Measurements from ENCODE around the gene GCAT.

GCAT gene

DNA sequence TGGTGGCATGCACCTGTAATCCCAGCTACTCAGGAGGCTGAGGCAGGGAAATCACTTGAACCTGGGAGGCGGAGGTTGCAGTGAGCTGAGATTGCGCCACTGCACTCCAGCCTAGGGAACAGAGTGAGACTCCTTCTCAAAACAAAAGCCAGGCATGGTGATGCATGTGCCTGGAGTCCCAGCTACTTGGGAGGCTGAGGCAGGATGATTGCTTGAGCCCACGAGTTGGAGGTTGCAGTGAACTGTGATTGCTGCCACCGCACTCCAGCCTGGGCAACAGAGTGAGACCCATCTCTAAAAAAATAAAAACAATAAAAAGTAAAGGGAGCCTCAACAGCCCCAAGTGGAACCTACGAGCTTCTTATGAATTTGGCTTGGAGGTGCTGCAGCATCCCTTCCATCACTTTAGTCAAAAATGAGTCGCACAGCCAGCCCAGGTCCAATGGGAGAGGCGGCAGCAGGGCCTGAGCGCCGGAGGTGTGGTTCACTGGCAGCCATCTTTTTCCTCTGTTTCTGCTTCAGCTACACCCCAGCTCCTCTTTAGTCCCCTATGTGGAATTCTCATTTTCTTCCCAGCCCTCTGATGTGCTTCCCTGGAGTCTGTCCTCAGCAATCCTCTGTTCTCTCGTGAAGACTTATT, 29.2 kb upstream of the GCAT start:
- Histone ChIP-seq H3K79me2 (ENCODE audit: insufficient read depth, low read length) (no peaks in the 10 kb centered on the region), H2AFZ (ENCODE audit: low read length) (no peak overlapping the region), H3F3A (ENCODE audit: insufficient read depth, low read length) (peaks cover 14% of the 10 kb centered on the region; the same call in 1 of the 2 replicates), H3K4me1 (ENCODE audit: insufficient read depth, low read length, severe bottlenecking) (peaks cover 21% of the 10 kb centered on the region), H3K27ac (ENCODE audit: low read depth, low read length, poor library complexity, severe bottlenecking) (no peak overlapping the region), H4K20me1 (ENCODE audit: insufficient read depth, low read length) (no peaks in the 10 kb centered on the region), H3K9ac (ENCODE audit: low read length) (no peak overlapping the region), H3K36me3 (ENCODE audit: insufficient read depth, low read length) (peaks cover 3% of the 10 kb centered on the region; the same call in 1 of the 2 replicates), H3K4me2 (ENCODE audit: low read length) (no peak overlapping the region), H3K9me2 (ENCODE audit: low read depth, low read length) (no peaks in the 10 kb centered on the region), H3K27me3 (ENCODE audit: insufficient read depth, low read length) (no peaks in the 10 kb centered on the region), H3K4me3 (ENCODE audit: low read depth, low read length, poor library complexity, severe bottlenecking) (no peak overlapping the region), H3K9me3 (ENCODE audit: low read length) (no peaks in the 10 kb centered on the region)
- TF ChIP-seq EZH2 (IDR thresholded peaks at IDR 0.05; ENCODE audit: borderline replicate concordance, low read length), result no peak
- TF ChIP-seq, protein P1, sequence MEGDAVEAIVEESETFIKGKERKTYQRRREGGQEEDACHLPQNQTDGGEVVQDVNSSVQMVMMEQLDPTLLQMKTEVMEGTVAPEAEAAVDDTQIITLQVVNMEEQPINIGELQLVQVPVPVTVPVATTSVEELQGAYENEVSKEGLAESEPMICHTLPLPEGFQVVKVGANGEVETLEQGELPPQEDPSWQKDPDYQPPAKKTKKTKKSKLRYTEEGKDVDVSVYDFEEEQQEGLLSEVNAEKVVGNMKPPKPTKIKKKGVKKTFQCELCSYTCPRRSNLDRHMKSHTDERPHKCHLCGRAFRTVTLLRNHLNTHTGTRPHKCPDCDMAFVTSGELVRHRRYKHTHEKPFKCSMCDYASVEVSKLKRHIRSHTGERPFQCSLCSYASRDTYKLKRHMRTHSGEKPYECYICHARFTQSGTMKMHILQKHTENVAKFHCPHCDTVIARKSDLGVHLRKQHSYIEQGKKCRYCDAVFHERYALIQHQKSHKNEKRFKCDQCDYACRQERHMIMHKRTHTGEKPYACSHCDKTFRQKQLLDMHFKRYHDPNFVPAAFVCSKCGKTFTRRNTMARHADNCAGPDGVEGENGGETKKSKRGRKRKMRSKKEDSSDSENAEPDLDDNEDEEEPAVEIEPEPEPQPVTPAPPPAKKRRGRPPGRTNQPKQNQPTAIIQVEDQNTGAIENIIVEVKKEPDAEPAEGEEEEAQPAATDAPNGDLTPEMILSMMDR (IDR thresholded peaks at IDR 0.05; ENCODE audit: low read length), result no peak

DNA sequence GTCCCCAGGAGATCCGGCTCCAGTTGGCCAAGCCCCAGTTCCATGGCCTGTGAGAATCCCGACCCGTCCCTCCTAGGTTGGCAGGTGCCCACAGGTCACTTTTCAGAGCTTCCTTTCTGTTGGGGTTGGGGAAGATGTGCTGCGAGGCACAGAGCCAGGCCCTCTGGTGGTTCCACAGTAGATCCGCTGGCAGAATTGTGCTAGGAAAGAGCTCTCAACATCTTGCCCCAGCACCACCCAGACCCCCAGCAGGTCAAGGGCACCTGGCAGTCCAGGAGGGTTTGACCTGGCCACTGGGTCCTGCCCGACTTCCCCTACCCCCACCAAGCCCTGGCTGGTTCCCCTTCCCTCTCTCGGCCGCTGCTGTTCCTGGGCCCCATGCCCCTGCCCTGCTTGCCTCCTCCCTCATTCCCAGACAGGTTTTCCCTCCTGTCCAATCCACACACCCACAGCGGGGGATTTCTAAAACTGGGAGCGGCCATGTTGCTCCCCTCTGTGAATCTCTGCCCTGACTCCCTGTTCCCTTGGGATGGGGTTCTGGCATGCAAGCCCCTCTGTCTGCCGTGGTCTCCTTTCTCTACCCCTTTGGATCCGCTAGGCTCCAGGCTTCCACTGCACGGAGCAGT, 26.2 kb upstream of the GCAT start:
- Histone ChIP-seq H3F3A (ENCODE audit: insufficient read depth, low read length) (peaks cover 9% of the 10 kb centered on the region; the same call in 1 of the 2 replicates), H3K27ac (ENCODE audit: low read depth, low read length, poor library complexity, severe bottlenecking) (no peak overlapping the region), H3K4me1 (ENCODE audit: insufficient read depth, low read length, severe bottlenecking) (peaks cover 28% of the 10 kb centered on the region)

DNA sequence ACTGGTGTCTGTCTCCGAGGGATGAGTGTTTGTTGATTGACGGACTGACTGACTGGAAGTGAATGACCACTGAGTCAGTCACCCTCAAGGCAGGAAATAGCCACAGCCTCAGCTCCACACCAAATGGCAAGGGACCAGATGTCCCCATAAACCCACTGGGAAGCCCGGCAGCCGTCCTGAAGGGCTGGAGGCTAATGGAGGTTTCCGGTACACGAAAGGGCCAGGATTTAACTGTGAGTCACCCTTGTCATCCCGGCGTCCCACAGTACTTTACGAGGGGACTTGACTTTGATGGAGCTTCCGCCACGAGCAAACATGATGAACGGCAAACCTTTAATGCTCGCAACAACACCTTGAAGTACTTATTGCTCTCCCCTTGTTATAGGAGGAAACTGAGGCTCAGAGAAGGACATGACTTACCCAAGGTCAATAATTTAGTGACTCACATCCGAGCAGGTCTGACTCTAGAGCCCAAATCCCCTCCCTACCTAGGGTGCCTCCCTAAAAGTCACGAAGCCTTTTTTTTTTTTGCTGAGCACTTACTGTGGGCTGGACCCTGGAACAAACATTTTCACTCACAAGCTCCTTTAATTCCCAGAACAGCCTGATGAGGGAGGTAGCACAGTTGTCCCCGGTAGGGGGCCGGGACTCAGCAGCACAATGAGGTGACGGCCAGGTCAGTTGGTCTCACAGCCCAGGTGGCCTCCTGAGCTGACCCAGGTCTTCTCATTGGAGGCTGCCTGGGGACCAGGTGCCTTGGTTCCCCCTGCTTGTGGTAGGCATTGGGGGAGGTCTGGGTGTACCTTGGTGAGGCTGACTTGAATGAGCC, 25.2 kb upstream of the GCAT start:
- Histone ChIP-seq H3K9ac (ENCODE audit: low read length) (no peak overlapping the region), H3K79me2 (ENCODE audit: insufficient read depth, low read length) (no peaks in the 10 kb centered on the region), H3K27ac (ENCODE audit: low read depth, low read length, poor library complexity, severe bottlenecking) (no peak overlapping the region), H3K36me3 (ENCODE audit: insufficient read depth, low read length) (no peaks in the 10 kb centered on the region), H3F3A (ENCODE audit: insufficient read depth, low read length) (no peaks in the 10 kb centered on the region), H3K9me2 (ENCODE audit: low read depth, low read length) (no peaks in the 10 kb centered on the region), H3K9me3 (ENCODE audit: low read length) (no peaks in the 10 kb centered on the region), H3K4me2 (ENCODE audit: low read length) (no peak overlapping the region), H4K20me1 (ENCODE audit: insufficient read depth, low read length) (no peaks in the 10 kb centered on the region), H3K4me3 (ENCODE audit: low read depth, low read length, poor library complexity, severe bottlenecking) (no peak overlapping the region), H3K4me1 (ENCODE audit: insufficient read depth, low read length, severe bottlenecking) (peaks cover 18% of the 10 kb centered on the region), H3K27me3 (ENCODE audit: insufficient read depth, low read length) (no peaks in the 10 kb centered on the region), H2AFZ (ENCODE audit: low read length) (no peak overlapping the region)
- TF ChIP-seq EZH2 (IDR thresholded peaks at IDR 0.05; ENCODE audit: borderline replicate concordance, low read length), result no peak
- TF ChIP-seq, protein P1 (IDR thresholded peaks at IDR 0.05; ENCODE audit: low read length), result no peak

More for the DNA sequence above, 26.2 kb upstream of the GCAT start:
- H3K79me2 ChIP-seq (ENCODE audit: insufficient read depth, low read length), result no peaks in the 10 kb centered on the region
- H3K9me3 ChIP-seq (ENCODE audit: low read length), result no peaks in the 10 kb centered on the region
- no peak overlapping the region for H3K4me2 ChIP-seq (ENCODE audit: low read length)
- no peak for TF ChIP-seq EZH2 (IDR thresholded peaks at IDR 0.05; ENCODE audit: borderline replicate concordance, low read length)
- TF ChIP-seq, protein P1 (IDR thresholded peaks at IDR 0.05; ENCODE audit: low read length), result peak; percentile 33; the same call in 1 of the 2 replicates
- no peaks in the 10 kb centered on the region for H3K27me3 ChIP-seq (ENCODE audit: insufficient read depth, low read length)
- no peaks in the 10 kb centered on the region for H4K20me1 ChIP-seq (ENCODE audit: insufficient read depth, low read length)
- no peaks in the 10 kb centered on the region for H3K36me3 ChIP-seq (ENCODE audit: insufficient read depth, low read length)
- no peak overlapping the region for H2AFZ ChIP-seq (ENCODE audit: low read length)
- H3K9ac ChIP-seq (ENCODE audit: low read length), result no peak overlapping the region
- H3K9me2 ChIP-seq (ENCODE audit: low read depth, low read length), result no peaks in the 10 kb centered on the region
- H3K4me3 ChIP-seq (ENCODE audit: low read depth, low read length, poor library complexity, severe bottlenecking), result no peak overlapping the region
